NCI-H1694 (cell line): ENCODE data around the gene NNMT.
A peak's percentile ranks its signal among the peaks of the same experiment; 100 is the strongest.

Experiments used
- DNase-seq: peaks from one replicate; lab custom pipeline; 2025; lab: John Stamatoyannopoulos, UW

NNMT gene

DNA sequence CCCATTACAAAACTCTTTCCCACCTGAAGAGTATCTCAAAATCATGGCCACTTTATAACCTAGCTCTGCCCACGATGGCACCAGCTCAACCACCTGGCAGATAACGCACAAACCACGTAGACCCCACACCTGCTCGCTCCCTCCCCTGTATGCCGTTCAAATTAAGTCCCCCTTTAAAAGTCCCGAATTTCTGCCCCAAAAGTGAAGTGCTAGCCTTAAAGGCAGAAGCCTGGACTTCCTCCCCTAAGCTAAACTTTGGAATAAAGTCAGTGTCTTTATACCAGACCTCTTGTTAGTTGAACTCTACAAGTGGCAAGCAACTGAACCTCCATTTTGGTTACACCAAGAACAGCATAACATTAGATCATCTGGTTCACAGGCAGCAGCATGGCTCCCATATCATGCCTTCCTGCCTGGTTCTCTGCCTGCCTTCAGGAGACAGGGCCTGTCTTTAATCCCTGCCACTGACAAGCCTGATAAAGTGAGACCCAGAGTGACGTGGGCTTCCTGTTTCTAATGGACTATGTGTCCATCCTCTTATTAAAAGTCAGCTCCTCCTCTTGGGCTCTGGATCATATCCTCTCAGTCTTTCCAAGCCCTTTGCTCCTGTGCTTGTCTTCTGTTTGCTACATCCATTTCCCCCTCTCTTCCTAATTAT, 32.6 kb upstream of the NNMT start:
- DNase-seq = no peak

DNA sequence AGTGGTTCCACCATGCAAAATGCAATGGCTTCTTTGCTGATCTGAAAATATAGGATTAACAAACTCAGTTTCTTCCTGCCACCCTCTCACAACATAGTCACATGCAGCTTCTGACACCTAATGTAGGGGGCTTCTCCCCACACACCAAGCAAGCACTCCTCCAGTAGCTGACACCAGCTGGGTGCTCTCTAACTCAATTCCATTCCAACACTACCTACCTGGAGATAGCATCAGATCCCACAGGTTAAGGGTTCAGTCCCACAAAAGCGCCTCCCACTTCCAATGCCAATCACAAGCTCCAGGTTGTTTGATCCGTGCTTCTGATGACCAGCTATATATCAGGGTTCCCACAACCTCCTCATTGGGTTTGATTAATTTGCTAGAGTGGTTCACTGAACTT, 31.8 kb upstream of the NNMT start:
- no peak for DNase-seq

DNA sequence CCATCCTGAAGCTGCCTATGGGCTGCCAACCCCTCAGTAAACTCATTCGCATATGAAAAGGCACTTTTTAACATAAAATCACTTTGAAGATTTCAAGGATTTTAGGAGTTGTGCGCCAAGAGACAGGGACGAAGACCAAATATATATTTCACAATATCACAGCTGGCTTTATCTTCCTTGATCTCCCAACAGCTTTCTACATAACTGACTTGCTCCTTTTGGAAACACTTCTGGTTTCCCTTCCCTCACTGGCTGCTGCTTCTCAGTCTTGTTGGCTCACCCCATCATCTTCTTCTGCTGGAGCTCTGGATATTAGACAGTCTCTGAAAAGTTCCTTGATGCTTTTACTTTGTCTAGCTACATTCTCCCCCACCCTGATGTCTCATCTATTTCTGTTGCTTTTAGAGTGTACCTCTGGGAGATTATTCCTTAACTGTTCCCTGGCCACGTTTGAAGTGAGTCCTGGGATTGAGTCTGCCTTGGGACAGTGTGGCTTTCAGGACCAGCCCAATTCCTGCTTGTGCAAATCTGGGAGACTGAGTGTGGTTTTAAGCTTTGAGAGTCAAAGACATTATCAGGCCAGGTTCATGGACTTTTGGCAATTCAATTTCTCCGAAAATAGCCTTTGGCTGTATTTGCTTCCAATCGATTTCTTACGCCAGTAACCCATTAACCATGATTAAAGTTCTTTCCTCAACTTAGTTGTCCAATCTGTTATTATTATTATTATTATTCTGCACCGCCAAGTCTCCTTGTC, 30.9 kb upstream of the NNMT start:
- DNase-seq = no peak

DNA sequence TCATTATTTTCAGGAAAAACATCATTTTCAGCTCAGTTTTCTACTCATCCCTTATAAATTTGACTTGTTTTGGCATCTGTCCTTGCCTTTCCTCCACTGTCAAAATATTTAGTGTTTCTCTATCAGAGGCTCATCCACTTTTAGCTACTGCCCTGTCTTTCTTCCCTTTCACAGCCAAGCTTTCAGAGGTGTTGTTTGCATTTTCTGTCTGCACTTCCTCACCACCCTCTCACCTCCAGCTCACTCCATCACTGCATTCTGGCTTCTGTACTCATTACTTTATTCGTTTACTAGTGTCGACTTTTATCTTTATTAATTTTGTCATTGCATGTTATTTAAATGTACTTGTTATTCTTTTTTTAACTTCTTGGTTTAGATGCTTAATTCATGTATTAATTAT, 26.7 kb upstream of the NNMT start:
- DNase-seq = no peak

DNA sequence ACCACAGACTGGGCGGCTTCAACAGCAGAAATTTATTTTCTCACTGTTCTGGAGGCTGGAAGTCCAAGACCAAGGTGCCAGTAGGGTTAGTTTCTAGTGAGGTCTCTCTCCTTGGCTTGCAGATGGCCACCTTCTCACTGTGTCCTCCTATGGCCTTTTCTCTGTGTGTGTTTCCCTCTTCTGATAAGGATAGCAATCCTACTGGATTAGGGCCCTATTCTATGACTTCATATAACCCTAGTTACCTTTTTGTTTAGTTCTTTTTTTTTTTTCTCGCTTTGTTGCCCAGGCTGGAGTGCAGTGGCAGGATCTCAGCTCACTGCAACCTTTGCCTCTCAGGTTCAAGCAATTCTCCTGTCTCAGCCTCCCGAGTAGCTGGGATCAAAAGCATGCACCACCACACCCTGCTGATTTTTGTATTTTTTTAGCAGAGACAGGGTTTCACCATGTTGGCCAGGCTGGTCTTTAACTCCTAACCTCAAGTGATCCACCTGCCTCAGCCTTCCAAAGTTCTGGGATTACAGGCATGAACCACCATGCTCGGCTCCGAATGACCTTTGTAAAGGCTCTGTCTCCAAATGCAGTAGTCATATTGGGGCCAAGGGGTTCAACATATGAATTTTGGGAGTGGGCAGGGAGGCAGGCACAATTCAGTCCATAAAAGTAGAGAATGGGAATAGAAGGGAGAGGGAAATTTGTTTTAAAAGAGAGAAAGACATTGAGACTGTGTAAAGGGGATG, 25.5 kb upstream of the NNMT start:
- DNase-seq = no peak

DNA sequence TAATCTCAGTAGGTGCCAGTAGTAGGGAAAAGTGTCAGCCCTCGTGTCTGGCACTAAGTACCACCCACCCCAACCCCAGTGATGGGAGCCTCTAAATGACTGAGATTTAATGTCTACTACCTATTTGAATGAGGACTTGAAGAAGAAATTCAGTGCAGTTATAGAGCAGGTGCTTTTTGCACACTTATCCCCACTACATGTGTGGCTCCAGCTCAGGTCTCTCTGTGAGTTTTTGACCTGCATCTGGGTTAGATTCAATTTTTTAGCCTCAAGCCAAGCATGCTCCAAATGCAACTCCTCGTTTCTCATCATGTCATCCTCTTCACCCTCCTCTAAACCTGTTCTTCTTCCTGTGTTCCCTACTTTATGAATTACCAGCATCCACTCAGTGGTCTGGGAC, 24.9 kb upstream of the NNMT start:
- no peak for DNase-seq

DNA sequence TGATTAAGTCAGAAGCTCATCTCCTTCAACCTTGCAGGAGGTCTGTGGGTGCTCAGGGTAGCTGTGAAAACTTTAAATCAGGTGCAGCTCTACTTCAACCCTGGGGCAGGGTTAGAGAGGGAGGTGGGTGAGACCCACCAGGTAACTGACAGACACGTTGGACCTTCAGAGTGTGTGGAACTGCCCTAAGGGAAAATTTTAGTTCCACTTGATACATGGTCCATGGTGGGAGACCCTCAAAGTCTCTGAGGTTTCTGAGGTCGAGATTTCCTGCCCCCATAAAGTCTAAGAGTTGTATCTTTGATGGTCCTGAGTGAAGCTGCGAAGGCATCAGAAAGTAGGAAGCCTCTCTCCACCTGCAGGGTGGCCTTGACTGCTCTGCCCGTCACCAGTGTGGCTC, 23.9 kb upstream of the NNMT start:
- no peak for DNase-seq

DNA sequence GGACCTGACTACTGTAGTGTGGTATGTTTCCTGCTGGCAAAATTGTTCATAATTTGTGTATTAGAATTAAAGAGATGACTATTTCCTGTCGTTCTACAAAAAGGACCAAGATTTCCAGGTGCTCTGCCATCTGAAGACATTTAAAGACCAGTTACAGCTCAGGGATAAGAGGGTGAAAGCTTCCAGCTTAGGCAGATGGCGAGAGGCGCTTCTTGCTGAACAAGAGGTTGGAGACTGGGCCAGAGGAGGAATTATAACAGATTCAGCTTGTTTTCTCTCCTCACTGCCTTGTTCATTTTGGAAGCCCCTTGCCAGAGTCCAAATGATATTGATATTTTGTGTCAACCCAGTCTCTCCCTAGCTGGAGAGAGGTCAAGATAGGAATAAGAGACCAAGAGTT, 23.1 kb upstream of the NNMT start:
- no peak for DNase-seq

DNA sequence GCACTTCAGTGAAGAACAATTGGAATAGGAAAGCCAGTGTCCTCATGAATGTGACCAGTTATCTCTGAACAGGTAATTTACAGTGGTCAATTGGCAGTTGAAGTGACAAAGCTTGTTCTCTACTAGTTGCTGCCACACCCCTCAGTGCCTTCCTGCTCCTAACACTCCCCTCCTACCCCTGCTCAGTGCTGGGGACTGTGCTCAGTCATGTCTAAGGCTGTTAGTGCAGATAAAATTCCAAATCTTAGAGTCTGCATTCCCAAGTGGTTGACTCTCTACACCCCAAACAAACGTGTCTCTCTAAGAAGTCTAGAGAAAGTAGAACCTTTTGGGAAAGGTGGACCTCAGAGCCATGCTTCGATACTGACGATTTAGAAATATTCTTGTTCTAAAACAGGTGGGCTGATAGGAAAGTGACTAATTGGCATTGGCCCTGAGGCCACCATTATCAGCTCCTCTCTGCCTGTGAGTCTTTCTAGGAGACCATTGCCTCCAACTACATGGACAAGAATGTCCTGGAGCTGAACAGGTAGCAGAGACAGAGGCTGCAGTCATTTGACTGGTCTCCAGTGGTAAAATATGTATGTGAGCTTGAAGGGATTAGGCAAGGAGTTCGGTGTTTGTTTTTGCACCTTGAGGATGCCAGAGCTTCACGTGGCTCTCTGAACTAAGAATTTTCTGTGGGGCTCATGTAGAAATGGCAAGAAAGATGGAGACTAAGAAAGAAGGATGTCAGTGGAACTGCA, 22.1 kb upstream of the NNMT start:
- DNase-seq = no peak

DNA sequence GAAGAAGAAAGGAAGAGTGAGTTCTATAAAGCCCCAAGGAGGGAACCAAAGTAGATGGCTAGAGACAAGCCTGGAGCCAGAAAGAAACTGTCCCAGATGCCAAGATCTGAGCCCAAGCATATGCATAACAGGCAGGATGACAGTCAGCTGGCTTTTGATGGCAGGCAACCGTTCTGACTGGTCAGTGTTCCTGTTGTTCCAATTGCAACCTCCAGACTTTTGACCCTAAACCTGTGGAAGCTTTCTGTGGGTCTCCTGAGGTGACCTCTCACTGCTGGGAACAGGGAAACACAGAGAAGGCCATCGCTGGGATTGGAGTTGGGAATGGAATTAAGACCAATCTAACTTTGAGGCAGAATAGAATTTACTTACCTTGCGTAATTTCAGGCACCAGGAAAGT, 21.6 kb upstream of the NNMT start:
- DNase-seq = no peak

DNA sequence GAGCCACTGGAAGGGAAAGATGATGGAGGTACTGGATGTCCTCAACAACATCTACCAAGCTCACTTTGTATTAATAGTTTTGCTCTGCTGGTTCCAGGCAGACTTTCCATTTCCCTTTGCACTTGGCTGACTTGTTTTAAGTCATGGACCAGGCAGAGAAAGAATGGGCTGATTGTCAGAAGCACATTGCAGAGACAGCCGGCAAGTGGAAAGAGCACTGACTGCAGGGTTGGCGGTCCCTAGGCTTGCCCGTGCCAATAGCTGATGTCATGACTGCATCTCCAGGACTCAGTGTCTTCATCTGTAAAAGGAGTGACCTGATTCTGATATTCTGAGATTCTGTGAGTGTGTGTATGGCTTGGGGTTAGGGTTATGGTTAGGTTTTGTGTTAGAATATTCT, 20.9 kb upstream of the NNMT start:
- no peak for DNase-seq

DNA sequence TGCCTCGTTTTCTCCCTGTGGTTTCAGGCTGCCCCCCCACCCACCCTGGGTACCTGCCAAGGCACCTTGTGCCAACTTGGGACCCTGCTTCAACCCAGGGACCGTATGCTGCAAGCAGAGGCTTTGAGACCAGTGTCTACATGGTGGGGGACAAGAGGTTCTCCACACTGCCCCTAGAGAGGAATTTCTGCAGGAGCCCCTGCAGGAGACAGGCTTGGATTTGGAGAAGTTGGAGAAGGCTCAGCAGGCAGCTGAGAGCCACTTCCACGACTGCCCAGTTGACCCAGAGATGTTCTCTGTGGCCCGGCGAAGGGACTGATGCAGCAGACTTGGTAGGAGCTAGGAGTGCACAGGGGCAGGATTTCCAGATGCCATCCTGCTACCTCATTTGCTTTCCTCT, 20.1 kb upstream of the NNMT start:
- no peak for DNase-seq

DNA sequence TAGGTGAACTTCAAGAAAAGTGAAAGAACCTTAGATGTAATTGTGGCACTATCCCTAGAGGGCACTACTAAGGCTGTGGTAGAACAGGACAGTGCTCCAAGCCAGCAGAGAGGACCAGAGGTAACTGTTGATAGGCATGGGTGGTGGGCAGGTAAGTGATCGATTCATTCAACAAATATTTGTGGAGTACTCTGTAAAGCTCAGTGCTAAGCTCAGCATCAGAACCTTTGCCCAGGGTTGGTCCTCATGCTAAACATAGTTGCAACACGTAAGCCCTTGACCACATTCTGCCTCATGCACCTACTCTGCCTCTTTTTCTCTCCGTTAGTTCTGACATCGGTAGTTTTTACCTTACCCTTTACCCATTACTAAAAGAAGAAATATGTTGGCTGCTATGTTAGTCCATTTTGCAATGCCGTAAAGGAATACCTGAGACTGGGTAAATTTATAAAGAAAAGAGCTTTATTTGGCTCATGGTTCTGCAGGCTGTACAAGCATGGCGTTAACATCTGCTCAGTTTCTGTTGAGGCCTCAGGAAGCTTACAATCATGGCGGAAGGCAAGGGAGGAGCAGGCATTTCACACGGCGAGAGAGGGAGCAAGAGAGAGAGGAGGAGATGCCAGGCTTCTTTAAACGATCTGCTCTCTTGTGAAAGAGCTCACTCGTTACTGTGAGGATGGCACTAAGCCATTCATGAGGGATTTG, 18.4 kb upstream of the NNMT start:
- no peak for DNase-seq

DNA sequence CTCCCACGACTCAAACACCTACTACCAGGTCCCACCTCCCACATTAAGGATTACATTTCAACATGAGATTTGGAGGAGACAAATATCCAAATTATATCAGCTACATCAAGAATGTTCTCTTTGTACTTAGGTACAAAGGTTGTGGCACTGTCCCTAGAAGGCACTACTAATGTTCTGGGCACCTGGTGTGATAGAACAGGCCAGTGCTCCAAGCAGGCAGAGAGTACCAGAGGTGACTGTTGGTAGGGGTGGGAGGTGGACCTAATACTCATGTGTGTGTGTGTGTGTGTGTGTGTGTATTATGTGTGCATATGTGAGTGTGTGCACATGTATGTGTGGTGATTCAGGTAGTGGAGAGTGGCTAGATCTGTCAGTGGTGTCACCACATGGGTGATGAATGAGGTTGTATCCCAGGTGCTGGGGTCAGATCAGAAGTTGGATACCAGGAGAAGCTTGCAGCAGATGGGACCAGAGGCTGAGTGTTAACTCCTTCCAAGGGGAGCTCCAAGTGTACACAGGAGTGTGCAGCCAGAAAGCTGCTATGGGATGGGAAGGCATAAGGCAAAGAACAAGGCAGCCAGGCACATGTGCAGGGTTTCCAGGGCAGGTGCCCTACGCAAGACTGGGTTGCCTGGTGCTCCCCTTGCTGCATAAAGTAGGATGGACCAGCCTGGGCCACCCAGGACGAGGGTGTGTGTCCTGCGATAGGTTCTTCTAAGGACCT, 17.7 kb upstream of the NNMT start:
- no peak for DNase-seq

DNA sequence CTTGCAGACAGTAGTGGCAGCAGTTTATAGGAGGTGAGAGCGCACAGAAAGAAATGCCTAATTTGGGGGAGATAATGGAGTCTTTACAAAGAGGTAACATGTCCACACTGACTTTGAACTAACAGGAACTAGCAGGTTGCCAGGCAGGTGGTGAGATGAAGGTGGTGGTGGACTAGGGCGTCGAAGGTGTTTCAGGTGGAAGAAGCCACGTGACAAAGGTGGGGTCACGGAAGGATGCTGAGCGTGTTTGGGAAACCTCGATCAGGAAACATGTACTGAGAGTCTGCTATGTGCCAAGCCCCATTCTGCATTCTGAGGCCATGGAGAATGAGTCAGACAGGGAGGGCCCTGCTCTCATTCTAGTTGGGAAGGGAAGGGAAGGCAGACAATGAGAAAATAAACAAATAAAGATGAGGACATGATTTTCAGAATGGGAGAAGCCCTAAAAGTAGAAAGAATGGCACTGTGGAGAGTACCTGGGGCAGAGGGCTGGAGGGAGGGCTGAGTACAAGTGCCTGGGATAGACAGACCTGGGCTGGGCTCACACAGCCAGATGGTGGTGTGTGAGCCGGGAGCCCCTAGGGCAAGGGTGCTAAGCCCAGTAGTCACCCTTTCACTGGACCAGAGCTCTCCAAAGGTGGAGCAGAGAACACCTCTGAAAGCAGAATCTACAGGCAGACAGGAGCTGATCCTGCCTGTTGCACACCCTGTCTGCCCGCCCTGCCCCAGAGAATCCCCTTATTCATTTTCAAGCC, 16.2 kb upstream of the NNMT start:
- DNase-seq = no peak

DNA sequence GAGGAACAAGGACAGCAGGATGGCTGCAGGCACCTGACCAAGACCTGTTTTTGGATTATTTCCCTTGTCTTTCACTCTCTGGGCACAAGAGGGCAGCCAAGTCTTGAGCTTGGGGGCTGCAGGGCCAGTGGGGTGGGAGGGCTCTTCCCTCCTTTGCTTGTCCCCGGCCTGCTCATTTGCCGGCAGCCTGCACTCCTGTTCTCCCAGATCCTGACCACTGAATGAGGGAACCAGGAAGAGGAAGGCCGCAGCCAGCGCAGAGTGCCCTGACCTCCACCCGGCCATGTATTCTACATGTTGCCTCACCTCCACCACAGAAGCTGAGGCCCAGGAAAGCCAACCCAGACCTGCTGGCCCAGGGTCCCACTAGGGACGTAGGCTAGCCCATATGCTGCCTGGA, 15.5 kb upstream of the NNMT start:
- DNase-seq = peak; percentile 12

DNA sequence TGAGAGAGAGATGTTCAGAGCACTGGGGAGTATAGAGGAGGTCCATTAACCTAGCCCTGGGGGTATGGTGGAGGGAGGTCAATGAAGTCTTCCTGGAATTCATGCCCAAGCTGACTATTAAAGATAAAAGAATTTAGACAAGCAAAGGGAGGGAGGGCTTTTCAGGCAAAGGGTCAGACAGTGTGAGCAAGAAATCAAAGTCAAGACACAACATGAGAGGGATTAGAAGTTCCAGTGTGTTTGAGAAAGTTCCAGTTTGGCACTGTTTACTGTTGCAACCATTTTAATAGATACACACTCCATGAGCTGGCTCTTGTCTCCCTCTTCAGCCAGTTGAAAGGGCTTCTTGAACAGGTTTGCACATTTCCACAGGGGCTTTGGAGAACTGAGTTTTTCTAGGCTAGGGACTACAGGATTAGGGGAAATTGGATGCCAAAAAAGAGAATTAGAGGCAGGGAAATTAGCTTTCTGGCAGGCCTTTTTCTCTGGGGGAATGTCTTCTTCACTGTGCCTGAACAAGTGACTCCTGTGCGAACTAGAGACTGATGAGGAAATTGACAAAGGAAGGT, 14.7 kb upstream of the NNMT start:
- no peak for DNase-seq

DNA sequence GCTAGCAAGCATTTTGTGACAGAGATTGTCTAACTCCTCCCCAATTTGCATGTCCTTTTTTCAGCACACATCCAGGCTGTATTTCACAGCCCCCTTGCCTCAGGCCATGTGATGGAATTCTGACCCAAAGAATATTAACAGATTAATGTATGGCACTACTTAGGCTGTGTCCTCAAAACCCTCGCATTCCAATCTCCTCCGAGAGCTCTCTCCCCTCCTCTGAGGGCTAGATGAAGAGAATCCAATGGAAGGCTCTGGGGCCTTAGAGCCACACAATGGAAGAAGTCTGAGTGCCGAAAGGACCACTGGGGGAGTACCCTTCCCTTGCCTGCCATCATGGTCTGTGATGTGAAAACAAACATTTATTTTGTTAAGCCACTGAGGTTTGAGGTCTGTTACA, 13.7 kb upstream of the NNMT start:
- DNase-seq = no peak

DNA sequence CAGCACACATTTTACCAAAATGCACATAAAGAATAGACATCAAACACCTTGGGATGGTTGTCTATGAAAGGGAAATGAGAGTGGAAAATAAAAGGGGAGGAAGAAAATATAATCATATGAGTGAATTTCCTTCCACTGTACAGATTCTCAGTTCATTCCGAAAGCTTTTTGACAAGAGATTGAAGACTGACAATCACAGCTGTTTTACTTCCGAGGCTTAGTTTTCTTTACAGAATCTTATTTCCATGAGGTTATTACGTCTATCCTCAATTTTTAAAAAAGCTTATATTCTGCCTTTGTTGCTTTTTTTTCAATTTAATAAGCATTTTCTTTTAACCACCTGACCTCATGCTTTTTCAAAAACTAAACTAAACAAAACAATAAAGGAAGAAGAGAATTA, 12.8 kb upstream of the NNMT start:
- no peak for DNase-seq

DNA sequence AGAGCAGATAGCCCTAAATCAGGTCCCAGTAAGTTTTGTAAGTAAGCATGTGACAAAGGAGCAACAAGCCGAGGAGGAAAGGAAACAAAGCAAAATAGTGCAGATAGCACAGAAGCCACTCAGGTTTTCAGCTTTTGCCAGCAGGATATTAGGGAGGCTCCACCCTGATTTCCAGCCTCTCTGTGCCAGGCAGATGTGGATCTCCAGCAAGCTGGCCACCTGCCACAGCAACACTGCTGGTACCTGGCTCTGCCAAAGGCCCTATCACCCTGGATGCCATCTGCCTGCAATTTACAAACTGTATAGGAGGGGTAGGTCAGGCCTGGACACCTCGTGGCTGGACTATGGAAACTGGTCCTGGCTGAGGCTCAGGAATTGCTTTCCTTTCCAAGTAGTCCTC, 12.2 kb upstream of the NNMT start:
- DNase-seq = peak; percentile 11
